Lung (tissue), 12 donors: Measurements from ENCODE around the gene RSPH9. TPM values are rescaled to one million over a fixed set of nuclear protein-coding genes. Genes with fewer than 3 reads are reported as not detected.

Source experiments
- ATAC-seq: fragments of 200-7000 bp; cut with Tn5 transposase; one replicate; pipeline ENCODE4 v1.9.1; 2020; ENCODE audit warnings: moderate number of reproducible peaks; ENCODE audit not compliant: insufficient read depth, low FRiP score
- DNase-seq, 3 donors: peaks; one replicate each; pipeline ENCODE4 v3.0.0-alpha.2; 2013 to 2017
- H3K27ac ChIP-seq, 2 donors: one replicate each; pipeline ENCODE4 v1.5.1; 2013; ENCODE audit warnings: mild to moderate bottlenecking in 2 of 2, moderate library complexity in 2 of 2, control low read depth in 1 of 2, inconsistent platforms in 1 of 2, low read depth in 1 of 2, low read length in 1 of 2
- H3K27me3 ChIP-seq, 3 donors: one replicate each; pipeline ENCODE4 v1.5.1; 2013; ENCODE audit warnings: low read length in 2 of 3; ENCODE audit not compliant: control insufficient read depth in 3 of 3, insufficient read depth in 3 of 3
- H3K36me3 ChIP-seq, 4 donors: one replicate each; pipeline ENCODE4 v1.5.1; 2013; ENCODE audit warnings: low read length in 4 of 4, mild to moderate bottlenecking in 1 of 4, moderate library complexity in 1 of 4; ENCODE audit not compliant: control insufficient read depth in 4 of 4, insufficient read depth in 4 of 4
- H3K4me1 ChIP-seq, 5 donors: one replicate each; pipeline ENCODE4 v1.5.1; 2013; ENCODE audit warnings: low read length in 5 of 5, mild to moderate bottlenecking in 2 of 5, moderate library complexity in 1 of 5; ENCODE audit not compliant: control insufficient read depth in 5 of 5, insufficient read depth in 5 of 5
- H3K4me3 ChIP-seq: one replicate; pipeline ENCODE4 v1.5.1; 2013; ENCODE audit warnings: mild to moderate bottlenecking, control low read depth, moderate library complexity
- H3K9ac ChIP-seq, 2 donors: one replicate each; pipeline ENCODE4 v1.5.1; 2013; ENCODE audit warnings: low read length in 2 of 2, control low read depth in 1 of 2; ENCODE audit not compliant: insufficient read depth in 1 of 2
- H3K9me3 ChIP-seq, 4 donors: one replicate each; pipeline ENCODE4 v1.5.1; 2013; ENCODE audit warnings: low read length in 3 of 4, mild to moderate bottlenecking in 1 of 4, moderate library complexity in 1 of 4; ENCODE audit not compliant: control insufficient read depth in 4 of 4, insufficient read depth in 3 of 4
- WGBS, 2 donors: extraction: QIAGEN DNeasy Blood & Tissue Kit; methylation state at CpG; one replicate each; pipeline ENCODE4 v1.1.7; 2013; 5-methylcytosine and 5-hydroxymethylcytosine counted together
- polyA plus RNA-seq, 2 donors: library from polyadenylated mRNA; stranded (reverse); fragments of 200-250 nt; gene quantifications; one replicate each; pipeline ENCODE4 v1.2.1, GENCODE V29; 2013
- total RNA-seq, 2 donors: library from RNA; depleted of rRNA in 1 of 2; stranded (reverse); fragments of >200 nt in 1 of 2; gene quantifications; one replicate each; pipeline ENCODE4 v1.2.1, GENCODE V29; 2014 to 2021
- TF ChIP-seq, protein P1 (sequence below): IDR thresholded peaks from 2 replicates; pipeline ENCODE4 v1.5.1; 2012; ENCODE audit warnings: mild to moderate bottlenecking; ENCODE audit errors: control extremely low read depth, extremely low read depth
- donor health status: control.
- donor health status: control.
- donor health status: Bipolar disorder and iron deficiency.
- donor health status: healthy.
- donor health status: DM: yes; HTN: yes; CAD: no.

Gene RSPH9
- total and polyA plus RNA-seq, 4 donors: 1.7 to 6.4 (median 4.6) TPM

DNA sequence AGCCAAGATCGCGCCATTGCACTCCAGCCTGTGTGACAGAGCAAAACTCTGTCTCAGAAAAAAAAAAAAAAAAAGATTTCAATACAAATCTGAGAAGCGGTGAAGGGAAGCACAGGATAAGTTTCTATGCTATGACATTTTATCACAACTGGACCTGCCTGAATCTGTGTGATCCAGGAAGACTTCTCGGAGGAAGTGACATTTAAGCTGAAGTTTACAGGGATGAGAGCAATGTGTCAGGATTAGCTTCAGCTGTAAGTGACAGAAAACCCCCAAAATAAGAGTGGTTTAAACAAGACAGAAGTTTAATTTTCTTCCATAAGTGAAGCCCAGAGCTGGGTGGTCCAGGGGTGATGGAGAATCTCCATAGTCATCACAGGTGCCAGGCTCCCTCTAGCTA is 76.2 kb downstream of the RSPH9 start:
- H3K4me1 ChIP-seq: peaks cover 0 to 62% (median 23%) of the 10 kb centered on the region in 5 donors
- no peak overlapping the region for H3K9ac ChIP-seq
- no peaks in the 10 kb centered on the region for H3K36me3 ChIP-seq
- no peaks in the 10 kb centered on the region for H3K27me3 ChIP-seq
- no peak for DNase-seq
- TF ChIP-seq, protein P1, sequence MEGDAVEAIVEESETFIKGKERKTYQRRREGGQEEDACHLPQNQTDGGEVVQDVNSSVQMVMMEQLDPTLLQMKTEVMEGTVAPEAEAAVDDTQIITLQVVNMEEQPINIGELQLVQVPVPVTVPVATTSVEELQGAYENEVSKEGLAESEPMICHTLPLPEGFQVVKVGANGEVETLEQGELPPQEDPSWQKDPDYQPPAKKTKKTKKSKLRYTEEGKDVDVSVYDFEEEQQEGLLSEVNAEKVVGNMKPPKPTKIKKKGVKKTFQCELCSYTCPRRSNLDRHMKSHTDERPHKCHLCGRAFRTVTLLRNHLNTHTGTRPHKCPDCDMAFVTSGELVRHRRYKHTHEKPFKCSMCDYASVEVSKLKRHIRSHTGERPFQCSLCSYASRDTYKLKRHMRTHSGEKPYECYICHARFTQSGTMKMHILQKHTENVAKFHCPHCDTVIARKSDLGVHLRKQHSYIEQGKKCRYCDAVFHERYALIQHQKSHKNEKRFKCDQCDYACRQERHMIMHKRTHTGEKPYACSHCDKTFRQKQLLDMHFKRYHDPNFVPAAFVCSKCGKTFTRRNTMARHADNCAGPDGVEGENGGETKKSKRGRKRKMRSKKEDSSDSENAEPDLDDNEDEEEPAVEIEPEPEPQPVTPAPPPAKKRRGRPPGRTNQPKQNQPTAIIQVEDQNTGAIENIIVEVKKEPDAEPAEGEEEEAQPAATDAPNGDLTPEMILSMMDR: no peak
- H3K4me3 ChIP-seq: no peak overlapping the region
- no peak overlapping the region for H3K27ac ChIP-seq
- H3K9me3 ChIP-seq: no peaks in the 10 kb centered on the region
- 89 to 94% methylated on average over 4 of the region's 4 CpGs for WGBS, 2 donors
- ATAC-seq: no peak

Other genes with a start within 250 kb of the RSPH9 start
- 10 to 100 TPM; 18.7 to 43.3 TPM for gene ABCC10, start 217.5 kb upstream of the RSPH9 start, total RNA-seq
- 10 to 100 TPM; 15.7 to 33.6 TPM for gene ABCC10, start 217.5 kb upstream of the RSPH9 start, polyA plus RNA-seq
- gene DLK2, start 189.5 kb upstream of the RSPH9 start, total RNA-seq: 1 to 10 TPM; 1.4 to 2.6 TPM
- 1 to 10 TPM; 1.1 TPM for gene DLK2, start 189.5 kb upstream of the RSPH9 start, polyA plus RNA-seq
- 10 to 100 TPM; 24.1 to 29.5 TPM for gene TJAP1, start 167.5 kb upstream of the RSPH9 start, total RNA-seq
- gene TJAP1, start 167.5 kb upstream of the RSPH9 start, polyA plus RNA-seq: 10 to 100 TPM; 21.7 to 22.6 TPM
- gene LRRC73, start 134.7 kb upstream of the RSPH9 start, total RNA-seq: 1 to 10 TPM; 2.0 to 4.8 TPM
- gene LRRC73, start 134.7 kb upstream of the RSPH9 start, polyA plus RNA-seq: 1 to 10 TPM in 1 of 2 donors, under 1 TPM in 1; 0.87 to 1.8 TPM
- 100 to 1,000 TPM in 1 of 2 donors, 10 to 100 TPM in 1; 86.9 to 105 TPM for gene YIPF3, start 128.1 kb upstream of the RSPH9 start, total RNA-seq
- 100 to 1,000 TPM in 1 of 2 donors, 10 to 100 TPM in 1; 81.3 to 119 TPM for gene YIPF3, start 128.1 kb upstream of the RSPH9 start, polyA plus RNA-seq
- gene POLR1C, start 127.9 kb upstream of the RSPH9 start, total RNA-seq: 10 to 100 TPM; 29.0 to 43.7 TPM
- gene POLR1C, start 127.9 kb upstream of the RSPH9 start, polyA plus RNA-seq: 10 to 100 TPM; 37.4 to 50.7 TPM
- 10 to 100 TPM; 18.9 to 30.1 TPM for gene XPO5, start 69.0 kb upstream of the RSPH9 start, total RNA-seq
- gene XPO5, start 69.0 kb upstream of the RSPH9 start, polyA plus RNA-seq: 10 to 100 TPM in 1 of 2 donors, 1 to 10 TPM in 1; 9.3 to 13.8 TPM
- 10 to 100 TPM; 10.1 to 27.3 TPM for gene POLH, start 68.9 kb upstream of the RSPH9 start, total RNA-seq
- 1 to 10 TPM; 4.0 to 4.8 TPM for gene POLH, start 68.9 kb upstream of the RSPH9 start, polyA plus RNA-seq
- 10 to 100 TPM; 54.0 to 78.4 TPM for gene GTPBP2, start 15.8 kb upstream of the RSPH9 start, total RNA-seq
- gene GTPBP2, start 15.8 kb upstream of the RSPH9 start, polyA plus RNA-seq: 10 to 100 TPM; 49.9 to 67.5 TPM
- 10 to 100 TPM; 18.0 to 19.5 TPM for gene MAD2L1BP, start 9.2 kb upstream of the RSPH9 start, total RNA-seq
- gene MAD2L1BP, start 9.2 kb upstream of the RSPH9 start, polyA plus RNA-seq: 10 to 100 TPM; 14.9 to 29.3 TPM
- gene MRPS18A, start 42.8 kb downstream of the RSPH9 start, total RNA-seq: 10 to 100 TPM; 36.4 to 37.8 TPM
- 10 to 100 TPM; 39.2 to 48.4 TPM for gene MRPS18A, start 42.8 kb downstream of the RSPH9 start, polyA plus RNA-seq
- gene VEGFA, start 125.2 kb downstream of the RSPH9 start, total RNA-seq: 100 to 1,000 TPM; 156 to 275 TPM
- 100 to 1,000 TPM in 1 of 2 donors, 10 to 100 TPM in 1; 98.3 to 123 TPM for gene VEGFA, start 125.2 kb downstream of the RSPH9 start, polyA plus RNA-seq